HepG2 (cell line): ENCODE measurements around the gene RGS7. TPM values are rescaled to one million over a fixed set of nuclear protein-coding genes. Genes with fewer than 3 reads are reported as not detected.

Experiments used
- ATAC-seq: fragments of 200-7000 bp; cut with Tn5 transposase; 3 replicates; pipeline ENCODE4 v1.9.1; 2020; ENCODE audit warnings: mild to moderate bottlenecking, moderate library complexity
- BruUV-seq: library from RNA; stranded (reverse); fragments of 400-500 nt; replicated peaks from 2 replicates; lab custom pipeline; 2021; lab: Mats Ljungman, UMichigan
- CTCF ChIA-PET: fragments of 300-600 bp; formaldehyde crosslinking; extraction: SDS; loops from one replicate; lab custom pipeline; 2021; ENCODE audit warnings: low total read pairs, inconsistent platforms, low intra/inter-chr PET ratio; lab: Yijun Ruan, JAX
- POLR2A ChIA-PET: fragments of 350-600 bp; sonication (Branson Sonifier 250); formaldehyde crosslinking; loops from one replicate; lab custom pipeline; 2020; ENCODE audit warnings: antibody characterized with exemption, inconsistent platforms; lab: Yijun Ruan, JAX
- DNase-seq: peaks from one replicate; pipeline ENCODE4 v3.0.0-alpha.2; 2015; ENCODE audit warnings: low spot score
- FAIRE-seq: peaks from 3 replicates; lab custom pipeline; 2011; peaks lifted over from hg19 to GRCh38; lab: Jason Lieb, UNC
- H2AFZ ChIP-seq: one replicate; pipeline ENCODE4 v1.6.1; 2011; ENCODE audit warnings: low read length, inconsistent platforms
- H3K27ac ChIP-seq: fragments of 300-600 bp; 3 replicates; pipeline ENCODE4 v1.8.0; 2011; ENCODE audit warnings: mixed run types, mild to moderate bottlenecking, mixed read lengths, low read length, inconsistent platforms; ENCODE audit not compliant: insufficient read depth; ENCODE audit errors: extremely low read length
- H3K27me3 ChIP-seq, 2 experiments: fragments of 200-600 bp in 1 of 2; 2 replicates in 1 of 2; 3 replicates in 1 of 2; pipeline versions ENCODE4 v1.6.0 to v1.8.0; 2011; ENCODE audit warnings: low read length in 2 of 2, mild to moderate bottlenecking in 2 of 2, moderate library complexity in 2 of 2, inconsistent platforms in 1 of 2; ENCODE audit not compliant: insufficient read depth in 2 of 2, control insufficient read depth in 1 of 2
- H3K36me3 ChIP-seq, 2 experiments: fragments of 200-600 bp in 1 of 2; replicated peaks in 1 of 2; 2 replicates in 1 of 2; 3 replicates in 1 of 2; pipeline versions ENCODE4 v1.5.1 to v1.8.0; 2011; ENCODE audit warnings: low read length in 2 of 2, inconsistent platforms in 1 of 2; ENCODE audit not compliant: insufficient read depth in 2 of 2, control insufficient read depth in 1 of 2
- H3K4me1 ChIP-seq: 2 replicates; pipeline ENCODE4 v1.5.1; 2012; ENCODE audit warnings: low read length, inconsistent platforms; ENCODE audit not compliant: insufficient read depth
- H3K4me2 ChIP-seq: 2 replicates; pipeline ENCODE4 v1.6.0; 2011; ENCODE audit warnings: low read depth, low read length, inconsistent platforms
- H3K4me3 ChIP-seq, 3 experiments: fragments of 200-600 bp in 1 of 3; sonication (generic), shearing (Covaris generic) in 1 of 3; replicated peaks in 1 of 3; 2 replicates each; pipeline ENCODE4 v1.5.1; 2011 to 2016; ENCODE audit warnings: low read length in 3 of 3, inconsistent platforms in 2 of 3, low read depth in 2 of 3, mild to moderate bottlenecking in 2 of 3, control low read depth in 1 of 3, mixed read lengths in 1 of 3; ENCODE audit not compliant: insufficient read depth in 1 of 3
- H3K79me2 ChIP-seq: one replicate; pipeline ENCODE4 v1.6.1; 2011; ENCODE audit warnings: low read length, inconsistent platforms; ENCODE audit not compliant: insufficient read depth
- H3K9ac ChIP-seq: 2 replicates; pipeline ENCODE4 v1.6.0; 2011; ENCODE audit warnings: mild to moderate bottlenecking, low read depth, low read length, inconsistent platforms; ENCODE audit not compliant: insufficient read depth
- H3K9me3 ChIP-seq: 2 replicates; pipeline ENCODE4 v1.5.1; 2012; ENCODE audit warnings: mild to moderate bottlenecking, low read length
- H4K20me1 ChIP-seq: 2 replicates; pipeline ENCODE4 v1.6.0; 2011; ENCODE audit warnings: inconsistent platforms, mild to moderate bottlenecking, low read length, moderate library complexity; ENCODE audit not compliant: insufficient read depth
- BRD4 ChIP-seq: sonication (generic); formaldehyde crosslinking; IDR thresholded peaks from 2 replicates; pipeline ENCODE4 v1.4.0; 2020; ENCODE audit warnings: missing genetic modification reagents
- DR1 ChIP-seq: sonication (generic); formaldehyde crosslinking; IDR thresholded peaks from 2 replicates; pipeline ENCODE4 v1.8.0; 2021; ENCODE audit warnings: mild to moderate bottlenecking, missing genetic modification reagents, inconsistent platforms
- FOXP1 ChIP-seq, 2 experiments: fragments of 450-650 bp in 1 of 2; IDR thresholded peaks; 2 replicates each; pipeline ENCODE4 v1.6.1; 2017 to 2018; ENCODE audit warnings: antibody characterized with exemption in 1 of 2
- MTF1 ChIP-seq: sonication (generic); formaldehyde crosslinking; IDR thresholded peaks from 2 replicates; pipeline ENCODE4 v1.5.0; 2020; ENCODE audit warnings: missing genetic modification reagents
- RCOR2 ChIP-seq: IDR thresholded peaks from 2 replicates; pipeline ENCODE4 v1.6.1; 2016; ENCODE audit warnings: missing biosample characterization, missing genetic modification reagents
- SIN3B ChIP-seq: fragments of 150-350 bp; IDR thresholded peaks from 2 replicates; pipeline ENCODE4 v1.6.1; 2014; ENCODE audit warnings: low read length
- SMC3 ChIP-seq: IDR thresholded peaks from 2 replicates; pipeline ENCODE4 v1.6.1; 2011; ENCODE audit warnings: low read length, improper control_type of control experiment
- SNAI1 ChIP-seq: sonication (generic); formaldehyde crosslinking; IDR thresholded peaks from 2 replicates; pipeline ENCODE4 v1.5.0; 2020; ENCODE audit warnings: mild to moderate bottlenecking, missing genetic modification reagents, borderline replicate concordance
- SPEN ChIP-seq: sonication (generic); formaldehyde crosslinking; IDR thresholded peaks from 2 replicates; pipeline ENCODE4 v1.5.1; 2020; ENCODE audit warnings: low read depth, mild to moderate bottlenecking, missing genetic modification reagents
- TRAFD1 ChIP-seq: sonication (generic); formaldehyde crosslinking; IDR thresholded peaks from 2 replicates; pipeline ENCODE4 v1.5.1; 2020; ENCODE audit warnings: missing genetic modification reagents, mild to moderate bottlenecking, borderline replicate concordance
- ZBTB20 ChIP-seq: sonication (generic); formaldehyde crosslinking; IDR thresholded peaks from 2 replicates; pipeline ENCODE4 v1.8.1; 2023; ENCODE audit warnings: missing genetic modification reagents, low read depth, mild to moderate bottlenecking, borderline replicate concordance
- ZNF274 ChIP-seq: sonication (generic); formaldehyde crosslinking; IDR thresholded peaks from 2 replicates; pipeline ENCODE4 v1.5.1; 2020; ENCODE audit warnings: mild to moderate bottlenecking, missing genetic modification reagents
- ZNF354B ChIP-seq: sonication (generic); formaldehyde crosslinking; IDR thresholded peaks from 2 replicates; pipeline ENCODE4 v1.8.0; 2022; ENCODE audit warnings: mild to moderate bottlenecking, missing genetic modification reagents
- ZNF510 ChIP-seq: sonication (generic); formaldehyde crosslinking; IDR thresholded peaks from 2 replicates; pipeline ENCODE4 v1.4.0; 2020; ENCODE audit warnings: low read depth, mild to moderate bottlenecking, missing genetic modification reagents
- ZNF564 ChIP-seq: sonication (generic); formaldehyde crosslinking; IDR thresholded peaks from 2 replicates; pipeline ENCODE4 v1.8.1; 2023; ENCODE audit warnings: mild to moderate bottlenecking, missing genetic modification reagents
- ZNF747 ChIP-seq: sonication (generic); formaldehyde crosslinking; IDR thresholded peaks from 2 replicates; pipeline ENCODE4 v1.8.1; 2023; ENCODE audit warnings: missing genetic modification reagents, mild to moderate bottlenecking, borderline replicate concordance
- ZNF816 ChIP-seq: sonication (generic); formaldehyde crosslinking; IDR thresholded peaks from 2 replicates; pipeline ENCODE4 v1.8.0; 2022; ENCODE audit warnings: missing genetic modification reagents, mild to moderate bottlenecking, borderline replicate concordance
- WGBS: methylation state at CpG from one replicate; pipeline ENCODE4 v1.1.6; 2017; ENCODE audit warnings: low lambda C conversion rate; 5-methylcytosine and 5-hydroxymethylcytosine counted together
- in situ Hi-C: cut with HindIII; loops from 2 replicates; pipeline ENCODE4 v1.10.0; 2017; ENCODE audit warnings: low pct_unique_long_range_greater_than_20kb; ENCODE audit not compliant: extremely low pct_ligation_motif_present
- intact Hi-C: fragments of 100-400 bp; cut with micrococcal nuclease; formaldehyde crosslinking; loops from one replicate; pipeline ENCODE4 v1.10.0; 2022; ENCODE audit not compliant: unreplicated experiment
- polyA plus RNA-seq, 8 experiments: library from polyadenylated mRNA; depleted of rRNA in 3 of 8; stranded (reverse) in 7 of 8; unstranded in 1 of 8; fragments of >200 nt; fragmentation: Illumina TruSeq in 4 of 8; extraction: Trizol in 4 of 8; gene quantifications; 2 replicates each; pipeline versions ENCODE4 v1.2.1 to v1.2.3, GENCODE V29; 2011 to 2016; ENCODE audit warnings: low read depth in 4 of 8, missing spikeins in 1 of 8, mixed read lengths in 1 of 8; ENCODE audit not compliant: insufficient read depth in 1 of 8
- total RNA-seq, 5 experiments: library from RNA; depleted of rRNA; stranded (reverse); fragments of >200 nt; fragmentation: Illumina TruSeq; extraction: Trizol; gene quantifications; 2 replicates each; pipeline ENCODE4 v1.2.3, GENCODE V29; 2016; ENCODE audit warnings: low read depth in 1 of 5
- TF ChIP-seq, protein P1 (sequence below): sonication (generic); formaldehyde crosslinking; IDR thresholded peaks from 2 replicates; pipeline ENCODE4 v1.4.0; 2020; ENCODE audit warnings: missing genetic modification reagents, low read depth, mild to moderate bottlenecking, borderline replicate concordance
- TF ChIP-seq, protein P2 (sequence below): IDR thresholded peaks from 2 replicates; pipeline ENCODE4 v1.6.1; 2016; ENCODE audit warnings: missing compliant biosample characterization, missing genetic modification reagents, borderline replicate concordance
- TF ChIP-seq, protein P3 (sequence below): sonication (generic); formaldehyde crosslinking; IDR thresholded peaks from 2 replicates; pipeline ENCODE4 v1.4.0; 2020; ENCODE audit warnings: missing genetic modification reagents

The RGS7 gene
- total and polyA plus RNA-seq, 2 of the 13 experiments (the other 11 are each of a cell fraction or from before 2014, with no cell fraction given): not detected

- FAIRE-seq (no peak), ATAC-seq (no peak), DNase-seq (no peak)
- Histone ChIP-seq H2AFZ (no peak overlapping the region), H3K4me2 (no peak overlapping the region), H3K9ac (no peak overlapping the region), H3K4me1 (no peaks in the 10 kb centered on the region), H3K27ac (no peak overlapping the region), H3K27me3 (no peaks in the 10 kb centered on the region), H3K79me2 (no peaks in the 10 kb centered on the region), H3K9me3 (no peaks in the 10 kb centered on the region), H4K20me1 (no peaks in the 10 kb centered on the region), H3K36me3 (no peaks in the 10 kb centered on the region), H3K4me3 (no peak overlapping the region)
- TF ChIP-seq ZNF564 (no peak), FOXP1 (IDR thresholded peaks at IDR 0.05) (no peak), FOXP1 (CRISPR knock-in tag; IDR thresholded peaks at IDR 0.05) (no peak), RCOR2 (CRISPR knock-in tag) (no peak), SNAI1 (no peak), ZNF274 (no peak), ZNF816 (CRISPR knock-in tag) (no peak), ZNF510 (CRISPR knock-in tag) (no peak), SMC3 (no peak), MTF1 (CRISPR knock-in tag) (no peak), TRAFD1 (CRISPR knock-in tag) (no peak), SPEN (CRISPR knock-in tag) (no peak), SIN3B (no peak), DR1 (no peak), BRD4 (CRISPR knock-in tag) (no peak), ZBTB20 (no peak), ZNF747 (no peak), ZNF354B (no peak)
- TF ChIP-seq, protein P1, sequence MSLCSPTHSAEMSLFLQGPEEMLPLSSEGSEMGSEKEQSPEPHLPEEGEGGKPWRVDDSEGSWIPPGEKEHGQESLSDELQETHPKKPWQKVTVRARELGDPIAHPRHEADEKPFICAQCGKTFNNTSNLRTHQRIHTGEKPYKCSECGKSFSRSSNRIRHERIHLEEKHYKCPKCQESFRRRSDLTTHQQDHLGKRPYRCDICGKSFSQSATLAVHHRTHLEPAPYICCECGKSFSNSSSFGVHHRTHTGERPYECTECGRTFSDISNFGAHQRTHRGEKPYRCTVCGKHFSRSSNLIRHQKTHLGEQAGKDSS (CRISPR knock-in tag): no peak
- TF ChIP-seq, protein P2, sequence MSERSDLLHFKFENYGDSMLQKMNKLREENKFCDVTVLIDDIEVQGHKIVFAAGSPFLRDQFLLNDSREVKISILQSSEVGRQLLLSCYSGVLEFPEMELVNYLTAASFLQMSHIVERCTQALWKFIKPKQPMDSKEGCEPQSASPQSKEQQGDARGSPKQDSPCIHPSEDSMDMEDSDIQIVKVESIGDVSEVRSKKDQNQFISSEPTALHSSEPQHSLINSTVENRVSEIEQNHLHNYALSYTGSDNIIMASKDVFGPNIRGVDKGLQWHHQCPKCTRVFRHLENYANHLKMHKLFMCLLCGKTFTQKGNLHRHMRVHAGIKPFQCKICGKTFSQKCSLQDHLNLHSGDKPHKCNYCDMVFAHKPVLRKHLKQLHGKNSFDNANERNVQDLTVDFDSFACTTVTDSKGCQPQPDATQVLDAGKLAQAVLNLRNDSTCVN (CRISPR knock-in tag): no peak
- TF ChIP-seq, protein P3, sequence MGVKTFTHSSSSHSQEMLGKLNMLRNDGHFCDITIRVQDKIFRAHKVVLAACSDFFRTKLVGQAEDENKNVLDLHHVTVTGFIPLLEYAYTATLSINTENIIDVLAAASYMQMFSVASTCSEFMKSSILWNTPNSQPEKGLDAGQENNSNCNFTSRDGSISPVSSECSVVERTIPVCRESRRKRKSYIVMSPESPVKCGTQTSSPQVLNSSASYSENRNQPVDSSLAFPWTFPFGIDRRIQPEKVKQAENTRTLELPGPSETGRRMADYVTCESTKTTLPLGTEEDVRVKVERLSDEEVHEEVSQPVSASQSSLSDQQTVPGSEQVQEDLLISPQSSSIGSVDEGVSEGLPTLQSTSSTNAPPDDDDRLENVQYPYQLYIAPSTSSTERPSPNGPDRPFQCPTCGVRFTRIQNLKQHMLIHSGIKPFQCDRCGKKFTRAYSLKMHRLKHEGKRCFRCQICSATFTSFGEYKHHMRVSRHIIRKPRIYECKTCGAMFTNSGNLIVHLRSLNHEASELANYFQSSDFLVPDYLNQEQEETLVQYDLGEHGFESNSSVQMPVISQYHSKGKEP (CRISPR knock-in tag): no peak
- CTCF ChIA-PET: no interaction called here
- intact Hi-C loops (no loop called here), in situ Hi-C loops (no loop called here)
- no TSS peak for BruUV-seq
- 55% methylated on average over 12 of the region's 12 CpGs for WGBS
- POLR2A ChIA-PET: no interaction called here
Measured at GRCh38 chr1:240763771-240764170, 593.2 kb downstream of the RGS7 start.
